Germinal center (tissue), 1 donor: ENCODE measurements around the gene CNTNAP2.
"Not testable (repeated sequence)": the region's sequence is repeated elsewhere in the genome, so short reads cannot be mapped to it uniquely, and the experiment has no call there.

Source experiments
- DNase-seq: peaks from one replicate; pipeline ENCODE4 v3.0.0; 2012; ENCODE audit warnings: mixed read lengths, low spot score

The CNTNAP2 gene

DNA sequence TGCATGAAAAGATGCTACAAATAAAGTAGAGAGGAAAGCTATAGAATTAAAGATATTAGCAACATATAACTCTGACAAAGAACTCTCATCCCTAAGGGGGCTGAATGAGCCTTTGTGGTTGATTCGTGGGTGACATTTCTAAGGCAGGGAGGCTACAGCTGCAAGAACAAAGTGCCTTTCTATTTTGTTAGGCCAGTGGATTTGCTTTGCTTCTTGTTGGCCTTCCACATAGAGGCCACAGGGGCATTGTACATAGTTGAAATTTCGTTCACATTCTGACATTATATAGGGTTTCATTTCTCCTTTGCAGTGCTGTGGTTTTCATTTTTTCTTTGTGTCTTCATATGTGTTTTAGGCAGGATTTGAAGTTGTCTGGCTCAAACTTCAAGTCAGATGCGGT, 1654.7 kb downstream of the CNTNAP2 start:
- no peak for DNase-seq

DNA sequence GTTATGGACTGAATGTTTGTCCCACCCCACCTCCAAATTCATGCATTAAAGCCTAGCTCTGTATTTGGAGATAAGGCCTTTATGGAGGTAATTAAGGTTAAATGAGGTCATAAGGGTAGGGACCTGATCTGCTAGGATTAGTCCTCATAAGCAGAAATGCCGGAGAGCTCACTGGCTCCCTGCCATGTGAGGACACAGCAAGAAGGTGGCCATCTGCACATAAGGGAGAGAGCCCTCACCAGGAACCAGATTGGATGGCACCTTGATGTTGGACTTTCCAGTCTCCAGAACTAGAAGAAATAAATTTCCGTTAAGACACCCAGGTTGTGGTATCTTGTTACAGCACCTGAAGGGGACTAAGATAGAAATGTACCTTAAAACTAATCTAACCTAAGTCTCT, 1657.9 kb downstream of the CNTNAP2 start:
- no peak for DNase-seq

DNA sequence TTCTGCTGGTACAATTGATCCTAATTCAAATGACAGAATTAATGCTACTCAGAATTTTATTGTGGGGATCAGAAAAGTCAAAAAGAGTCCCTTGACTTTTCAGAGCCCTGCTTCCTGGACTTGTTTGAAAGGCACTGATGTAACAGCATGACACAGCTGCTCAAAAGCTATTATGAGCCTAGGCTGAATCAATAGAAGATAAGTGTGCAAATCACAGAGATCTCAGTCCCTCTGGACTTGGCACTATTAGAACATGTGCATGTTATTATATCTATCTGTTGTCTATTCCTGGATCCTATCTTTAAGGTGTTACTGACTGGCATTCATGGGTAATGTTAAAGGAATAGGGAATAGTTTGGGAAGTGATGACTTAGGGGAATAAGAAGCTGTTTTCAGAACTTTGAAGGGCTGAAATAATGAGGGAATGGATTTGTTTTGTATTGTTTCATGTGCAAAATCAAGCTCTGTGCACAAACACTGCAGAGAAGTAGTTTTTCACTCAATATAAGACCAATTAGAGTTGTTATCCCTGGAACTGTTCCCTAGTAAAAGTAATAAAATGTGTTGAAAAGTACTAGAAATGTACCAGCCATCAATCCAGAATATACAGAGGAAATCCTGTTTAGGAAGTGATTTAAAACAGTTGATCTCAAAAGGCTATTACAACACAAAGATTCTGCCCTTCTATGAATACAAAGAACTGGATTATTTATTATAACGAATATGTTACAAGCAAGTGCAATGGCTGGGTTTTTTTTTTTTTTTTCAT, 1659.1 kb downstream of the CNTNAP2 start:
- DNase-seq, result no peak

DNA sequence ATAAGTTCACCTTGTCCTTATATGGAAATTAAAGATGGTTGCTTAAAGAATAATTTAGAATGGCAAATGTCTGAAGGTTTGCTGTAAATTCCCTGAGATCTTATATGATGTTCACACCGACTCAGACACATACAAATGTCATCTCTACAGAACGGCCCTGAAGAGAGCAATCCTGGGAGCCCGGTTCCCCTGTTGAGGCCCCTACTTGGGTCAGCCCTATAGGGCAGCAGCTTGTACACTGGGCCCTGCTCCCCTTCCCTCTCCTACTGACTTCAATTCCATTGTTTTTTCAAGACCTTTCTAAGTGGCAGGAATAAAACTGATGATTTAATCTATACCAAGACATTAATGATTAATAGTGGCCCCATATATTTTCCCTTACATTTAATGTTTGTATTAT, 1660.7 kb downstream of the CNTNAP2 start:
- no peak for DNase-seq

DNA sequence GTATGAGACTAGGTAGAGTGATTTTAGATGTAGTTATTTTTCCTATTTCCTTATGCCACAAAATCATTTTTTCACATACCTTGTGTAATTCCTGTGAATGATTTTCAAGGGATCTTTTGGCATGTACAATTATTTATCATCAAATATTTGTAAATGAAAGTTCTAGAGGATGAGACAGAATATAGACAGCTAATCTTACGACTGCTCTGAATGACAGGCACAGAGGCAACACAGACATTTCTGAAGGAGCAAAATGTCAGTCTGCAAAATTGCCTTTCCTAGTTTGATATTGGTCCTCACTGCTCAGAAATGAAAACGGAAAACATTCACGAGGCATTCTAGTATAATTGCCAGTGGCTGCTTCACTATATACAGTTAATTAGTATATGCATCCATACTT, 1663.3 kb downstream of the CNTNAP2 start:
- no peak for DNase-seq

DNA sequence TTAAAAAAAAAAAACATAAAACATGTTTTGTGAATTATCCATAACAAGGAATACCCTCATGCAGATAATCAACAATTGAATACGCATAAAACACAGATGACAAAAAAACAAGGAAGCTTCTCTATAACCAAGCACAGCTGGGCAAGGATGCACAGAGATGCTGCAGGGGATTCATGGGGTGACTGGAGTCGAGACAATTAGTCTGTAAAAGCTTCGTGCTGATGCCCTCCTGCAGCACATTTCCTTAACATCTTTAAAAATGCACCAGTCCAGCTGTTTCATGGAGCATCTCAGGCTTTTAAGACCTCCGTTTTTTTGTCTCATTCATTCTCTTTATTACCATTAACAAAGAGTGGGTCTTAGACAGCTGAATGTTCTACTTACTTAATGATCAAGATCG, 1680.0 kb downstream of the CNTNAP2 start:
- no peak for DNase-seq

DNA sequence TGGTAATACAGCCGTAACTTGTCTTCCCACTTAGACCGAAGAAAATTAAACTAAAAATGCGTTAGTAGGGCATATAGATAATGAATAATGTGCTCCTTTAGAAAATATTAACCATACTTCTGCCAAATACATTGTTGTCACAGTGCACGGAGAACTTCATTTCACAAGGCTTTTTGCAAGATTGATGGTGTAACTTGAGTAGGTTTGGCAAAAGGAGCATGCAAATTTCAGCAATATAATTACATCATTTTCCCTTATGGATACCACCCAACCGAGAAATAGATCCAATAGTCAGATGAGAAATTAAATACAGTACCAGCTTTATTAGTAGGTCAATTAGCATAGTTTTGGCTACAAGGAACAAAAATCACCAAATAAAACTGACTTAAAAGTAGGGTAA, 1681.4 kb downstream of the CNTNAP2 start:
- DNase-seq, result no peak

DNA sequence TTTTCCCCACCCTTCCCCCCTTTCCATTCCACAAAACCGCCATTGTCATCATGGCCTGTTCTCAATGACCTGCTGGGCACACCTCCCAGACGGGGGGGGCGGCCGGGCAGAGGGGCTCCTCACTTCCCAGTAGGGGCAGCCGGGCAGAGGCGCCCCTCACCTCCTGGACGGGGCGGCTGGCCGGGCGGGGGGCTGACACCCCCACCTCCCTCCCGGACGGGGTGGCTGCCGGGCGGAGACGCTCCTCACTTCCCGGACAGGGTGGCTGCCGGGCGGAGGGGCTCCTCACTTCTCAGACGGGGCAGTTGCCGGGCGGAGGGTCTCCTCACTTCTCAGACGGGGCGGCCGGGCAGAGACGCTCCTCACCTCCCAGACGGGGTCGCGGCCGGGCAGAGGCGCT, 1685.2 kb downstream of the CNTNAP2 start:
- DNase-seq, result not testable (repeated sequence)

DNA sequence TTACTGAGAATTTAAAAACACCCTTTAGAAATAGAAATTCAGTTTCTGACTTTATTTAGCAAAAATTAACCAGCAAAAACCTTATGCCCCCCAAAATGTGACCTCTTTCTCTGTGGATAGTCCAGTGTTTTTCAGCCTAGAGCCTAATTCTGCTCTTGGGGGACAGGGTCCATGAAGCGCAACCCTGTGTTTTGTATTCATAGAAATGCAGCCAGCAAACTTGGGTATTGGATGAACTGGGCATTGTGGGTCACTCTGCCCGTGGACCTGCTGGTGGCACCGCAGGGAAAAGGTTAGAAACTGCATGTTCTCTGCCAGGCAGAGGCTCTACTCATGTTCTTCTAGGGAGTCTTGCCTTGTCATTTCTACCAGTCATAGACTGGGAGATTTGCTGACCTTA, 1686.5 kb downstream of the CNTNAP2 start:
- DNase-seq, result no peak

DNA sequence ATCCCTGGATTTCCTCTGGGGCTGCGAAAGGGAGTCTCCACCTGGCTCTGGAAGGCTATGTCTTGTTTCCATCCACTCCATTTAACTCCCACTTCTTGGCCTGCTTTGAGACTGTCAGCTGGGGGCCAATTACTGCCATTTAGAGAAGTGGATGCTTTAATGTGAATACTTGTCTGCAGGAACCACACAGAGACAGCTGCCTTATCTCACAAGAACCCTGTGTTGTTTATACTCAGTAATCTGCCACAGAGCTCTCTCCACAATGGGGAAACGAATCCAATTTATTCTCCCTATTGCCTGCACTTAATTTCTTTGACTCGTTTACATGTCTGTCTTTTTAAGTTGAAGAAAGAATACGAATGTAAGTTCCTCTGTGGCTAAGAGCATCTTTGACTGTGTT, 1687.0 kb downstream of the CNTNAP2 start:
- no peak for DNase-seq

DNA sequence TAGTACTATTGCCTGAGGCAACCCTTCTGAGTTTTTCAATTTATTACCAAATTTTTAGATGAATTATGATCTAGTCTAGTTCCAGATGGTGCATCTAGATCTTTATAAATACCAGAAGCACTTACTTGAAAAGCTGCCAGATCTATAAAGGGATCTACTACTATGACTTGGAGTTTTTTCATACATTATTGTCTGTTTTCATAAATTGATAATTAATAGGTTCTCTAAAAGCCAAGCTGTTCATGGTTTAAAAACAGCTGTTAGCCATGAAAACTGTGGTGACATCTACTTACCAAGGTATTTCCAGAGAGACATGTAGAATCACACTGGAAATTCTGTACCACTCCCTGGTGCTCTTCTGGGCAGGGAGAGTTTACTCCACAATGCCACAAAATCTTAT, 1687.4 kb downstream of the CNTNAP2 start:
- DNase-seq, result no peak

DNA sequence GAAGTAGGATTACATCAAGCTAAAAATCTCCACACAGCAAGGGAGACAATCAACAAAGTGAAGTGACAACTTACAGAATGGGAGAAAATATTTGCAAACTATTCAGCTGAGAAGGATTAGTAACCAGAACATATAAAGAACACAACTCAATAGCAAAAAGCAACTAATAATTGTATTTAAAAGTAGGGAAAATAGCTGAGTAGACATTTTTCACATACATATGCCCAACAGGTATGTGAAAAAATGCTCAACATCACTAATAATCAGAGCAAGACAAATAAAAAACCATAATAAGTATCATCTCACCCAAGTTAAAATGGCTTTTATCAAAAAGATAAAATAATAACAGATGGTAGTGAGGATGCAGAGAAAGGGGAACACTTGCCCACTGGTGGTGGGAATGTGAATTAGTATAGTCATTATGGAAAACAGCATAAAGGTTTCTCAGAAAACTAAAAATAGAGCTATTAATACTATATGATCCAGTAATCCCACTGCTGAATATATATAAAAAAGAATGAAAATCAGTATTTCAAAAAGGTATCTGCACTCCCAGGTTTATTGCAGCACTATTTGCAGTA, 1689.5 kb downstream of the CNTNAP2 start:
- DNase-seq, result no peak

DNA sequence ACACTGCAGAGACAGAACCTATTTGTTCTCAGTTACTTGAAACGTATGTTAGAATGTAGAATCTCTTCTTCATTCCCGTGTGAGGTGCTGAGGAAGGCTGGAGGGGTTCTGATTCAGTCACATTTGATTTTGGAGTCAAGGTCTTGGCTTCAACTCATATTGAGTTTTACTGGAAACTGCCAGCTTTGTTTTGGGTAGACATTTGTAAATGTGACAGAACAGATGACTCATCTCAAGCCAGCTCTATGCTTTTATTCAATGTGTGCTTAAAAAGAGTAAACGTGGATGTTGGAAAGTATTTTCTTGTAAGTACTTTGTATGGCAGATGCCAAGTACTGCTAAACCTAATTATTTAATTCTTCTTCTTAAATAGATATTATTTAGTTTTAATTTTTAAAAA, 1693.2 kb downstream of the CNTNAP2 start:
- no peak for DNase-seq

DNA sequence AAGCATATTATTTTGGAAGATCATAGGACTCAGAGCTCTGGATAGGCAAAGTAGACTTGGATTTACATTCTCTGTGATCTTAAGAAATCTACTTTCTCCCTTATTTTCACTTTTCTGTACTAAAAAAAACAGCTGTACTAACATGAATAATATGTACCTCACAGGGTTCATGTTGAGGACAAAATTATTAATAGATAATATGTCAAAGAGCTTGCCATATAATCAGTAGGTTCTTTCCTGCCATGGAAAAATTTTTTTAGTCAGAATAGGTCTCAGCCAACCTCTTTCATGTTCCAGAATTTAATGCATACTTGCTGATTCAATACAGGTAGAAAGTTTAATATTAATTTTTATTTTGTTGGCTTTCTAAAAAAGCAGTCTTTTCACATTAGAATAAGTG, 1693.7 kb downstream of the CNTNAP2 start:
- DNase-seq, result no peak

DNA sequence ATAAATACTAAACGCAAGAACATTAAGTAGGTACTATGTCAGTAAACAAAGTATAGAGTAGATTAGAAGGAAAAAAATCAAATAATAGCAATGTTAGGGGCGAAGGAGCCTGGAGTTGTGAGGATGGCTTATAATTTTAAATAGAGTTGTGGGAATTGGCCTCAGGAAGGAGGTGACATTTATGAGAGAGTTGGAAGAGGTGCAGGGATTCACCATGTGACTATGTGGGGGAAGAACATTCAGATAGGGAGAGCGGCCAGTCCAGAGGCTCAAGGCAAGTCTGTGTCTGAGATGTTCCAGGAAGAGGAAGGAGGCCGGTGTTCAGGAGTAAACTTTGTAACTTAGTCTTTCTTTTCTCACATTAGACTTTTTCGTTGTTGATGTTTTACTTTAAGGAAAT, 1695.3 kb downstream of the CNTNAP2 start:
- DNase-seq, result no peak

DNA sequence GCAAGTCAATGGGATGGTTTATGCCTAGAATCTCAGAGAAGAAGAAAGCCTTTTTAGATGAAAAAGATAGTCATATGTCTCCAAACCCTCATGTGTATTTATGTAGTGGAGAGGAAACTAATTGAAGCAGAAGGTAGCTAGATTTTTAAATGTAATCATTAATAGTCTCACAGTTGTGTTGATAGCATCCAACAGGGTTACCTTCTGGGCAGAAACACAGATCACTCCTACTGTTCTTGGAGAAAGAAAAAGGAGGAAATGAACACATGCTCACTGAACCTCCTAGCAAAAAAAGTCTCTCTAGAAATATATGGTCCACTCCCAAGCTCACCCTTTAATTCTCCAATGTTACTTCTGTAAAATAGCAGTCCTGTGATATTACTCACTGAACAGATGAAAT, 1696.7 kb downstream of the CNTNAP2 start:
- no peak for DNase-seq

DNA sequence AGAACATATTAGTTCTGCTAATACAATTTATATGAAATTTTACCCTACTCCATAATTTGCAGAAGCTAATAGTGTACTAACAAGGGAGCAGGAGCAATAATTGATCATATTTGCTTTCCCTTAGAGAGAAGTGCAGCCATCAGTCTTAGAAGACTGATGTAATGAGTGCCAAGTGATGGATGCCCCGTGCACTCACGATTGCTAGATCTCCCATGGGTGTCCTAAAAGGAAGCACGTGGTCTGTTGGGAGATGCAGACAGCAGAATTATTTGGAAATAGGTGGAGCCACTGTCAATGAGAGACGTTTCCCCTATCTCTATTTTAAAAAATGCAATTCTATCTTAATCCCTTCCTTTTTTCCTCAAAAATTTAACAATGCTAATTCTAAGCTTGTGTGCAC, 1701.7 kb downstream of the CNTNAP2 start:
- no peak for DNase-seq

DNA sequence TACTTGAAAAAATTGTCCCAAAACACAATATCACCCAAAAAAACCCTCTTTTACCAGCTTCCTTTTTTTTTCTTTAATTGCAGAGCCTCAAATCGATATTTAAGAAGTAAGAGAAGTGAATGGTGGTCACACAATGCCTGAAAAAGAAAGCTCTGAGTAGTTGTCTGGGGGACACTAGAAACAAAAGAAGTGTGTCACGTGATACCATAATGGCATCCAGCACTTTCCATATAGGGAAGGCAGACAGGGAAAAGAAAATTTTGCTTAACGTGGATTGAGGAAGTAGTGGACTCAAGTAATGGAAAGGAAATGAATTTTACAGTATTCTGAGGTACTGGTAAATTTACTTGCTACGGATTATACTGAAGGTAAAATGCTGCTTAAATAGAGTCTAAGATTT, 1708.1 kb downstream of the CNTNAP2 start:
- DNase-seq, result no peak

DNA sequence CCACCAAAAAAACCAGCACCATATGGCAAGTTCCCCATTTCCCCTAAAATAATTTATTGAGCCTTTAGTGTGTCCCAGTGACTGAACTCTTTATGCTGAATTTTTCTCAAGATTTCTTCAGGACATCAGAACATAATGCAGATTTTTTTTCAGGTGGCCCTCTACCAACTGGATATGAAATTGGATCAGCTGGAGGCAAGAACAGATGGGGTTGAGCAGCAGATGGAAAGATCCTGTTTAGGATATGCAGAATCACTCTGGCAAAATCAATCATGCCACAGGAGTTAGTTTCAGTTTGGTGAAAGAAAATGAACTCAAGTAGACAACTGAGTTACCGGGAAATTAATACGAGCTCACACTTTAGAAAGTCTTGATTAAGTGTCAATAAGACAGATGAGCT, 1712.4 kb downstream of the CNTNAP2 start:
- no peak for DNase-seq

DNA sequence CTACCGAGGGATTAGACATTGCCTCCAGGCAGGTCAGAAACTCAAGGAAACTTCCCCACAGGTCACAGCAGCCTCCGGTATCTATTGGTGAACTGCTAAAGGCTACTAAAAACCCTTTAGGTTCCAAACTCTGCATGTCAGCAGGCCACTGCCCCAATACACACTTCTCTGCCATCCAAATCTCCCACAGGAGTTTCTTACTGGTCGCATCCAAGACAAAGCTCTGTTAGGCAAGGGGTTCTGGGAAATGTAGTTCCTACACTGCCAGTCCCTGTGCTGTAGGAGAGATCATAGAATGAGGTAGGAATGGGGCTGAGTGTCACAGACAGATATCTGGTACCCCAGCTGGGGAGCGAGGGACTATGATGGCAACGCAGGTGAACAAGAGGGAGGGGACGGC, 1717.0 kb downstream of the CNTNAP2 start:
- DNase-seq, result no peak

DNA sequence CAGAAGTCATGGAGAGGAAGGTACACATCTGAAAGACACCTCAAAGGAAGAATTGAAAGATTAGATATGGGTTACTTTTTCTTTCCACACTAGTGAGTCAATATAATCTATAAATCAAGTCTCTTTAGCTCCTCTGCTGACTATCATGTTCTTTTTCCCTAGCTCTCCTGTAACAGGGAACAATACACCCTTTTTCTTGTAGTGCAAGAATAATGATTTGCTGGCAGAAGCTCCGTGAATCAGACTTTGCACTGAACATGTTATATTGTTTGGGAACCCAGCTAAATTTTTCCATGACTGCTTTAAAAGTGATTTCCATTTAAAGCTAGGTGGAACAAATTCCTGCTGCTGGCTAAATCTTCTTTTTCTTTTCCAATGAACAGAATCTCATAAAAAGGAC, 1717.4 kb downstream of the CNTNAP2 start:
- no peak for DNase-seq

DNA sequence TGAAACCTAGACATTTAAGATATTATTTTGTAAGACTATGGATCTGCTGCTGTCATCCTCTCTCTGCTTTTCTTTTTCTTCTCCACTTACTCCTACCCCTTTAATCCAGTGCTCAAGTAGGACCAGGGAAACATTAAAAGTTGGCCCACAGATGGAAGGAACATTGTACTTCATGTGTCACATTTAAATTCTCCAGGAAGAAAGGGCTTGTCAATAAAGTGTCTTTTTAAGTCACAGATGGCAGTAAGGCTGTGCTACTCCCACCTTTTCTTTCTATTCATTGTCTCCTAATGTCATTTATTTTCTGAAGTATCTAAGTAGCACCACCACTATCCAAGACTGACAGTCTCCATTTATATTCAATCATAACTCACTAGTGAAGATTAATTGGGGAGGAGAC, 1736.2 kb downstream of the CNTNAP2 start:
- no peak for DNase-seq

DNA sequence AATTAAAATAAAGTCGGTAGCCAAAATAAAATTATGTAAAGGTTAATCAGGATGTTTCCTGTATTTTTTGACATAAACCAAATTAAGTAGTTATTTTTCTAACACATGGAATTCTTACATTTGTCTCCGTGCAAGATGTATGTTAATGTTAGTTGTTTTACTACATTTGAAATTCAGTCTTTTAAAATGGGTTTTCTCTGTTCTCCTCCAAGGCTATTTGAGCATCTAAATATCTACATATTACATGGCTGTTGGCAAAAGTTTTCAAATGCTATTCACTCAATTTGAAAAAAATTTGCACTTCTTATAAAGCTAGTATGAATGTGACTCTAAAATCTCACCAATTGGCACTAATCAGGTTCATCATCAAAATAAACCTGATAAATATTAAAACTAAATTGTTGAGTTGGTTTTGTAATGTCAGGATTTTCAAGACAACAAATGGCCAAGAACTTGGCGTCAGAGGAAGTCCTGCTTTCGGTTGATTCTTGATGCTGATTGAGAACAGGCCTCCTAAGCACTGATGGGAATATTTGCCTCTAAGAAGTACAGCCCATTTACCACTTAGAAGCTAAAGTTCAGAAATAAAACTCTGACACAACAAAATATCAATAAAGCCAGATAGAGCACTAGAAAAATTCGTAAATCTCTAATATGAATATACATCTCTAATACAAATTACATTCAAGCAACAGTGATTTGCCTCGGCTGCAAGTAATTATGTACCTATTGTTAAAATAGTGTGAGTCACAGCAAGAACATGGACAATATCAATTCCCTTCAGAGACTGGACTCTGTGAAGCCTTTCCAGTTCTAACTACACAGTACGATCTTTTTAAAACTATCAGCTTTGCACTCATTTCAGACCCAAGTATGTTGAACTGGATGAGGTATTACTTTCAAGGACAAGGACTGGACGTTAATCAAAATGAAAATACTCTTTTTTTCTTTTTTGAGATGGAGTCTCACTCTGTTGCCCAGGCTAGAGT, 1740.8 kb downstream of the CNTNAP2 start:
- no peak for DNase-seq
